ENCODE data around the gene FPR2. TPM values are rescaled to one million over a fixed set of nuclear protein-coding genes. Genes with fewer than 3 reads are reported as not detected.
A peak's percentile ranks its signal among the peaks of the same experiment; 100 is the strongest.

FPR2 gene
- total and polyA plus RNA-seq, 9 of the 15 experiments (the other 6 are each of a cell fraction or from before 2014, with no cell fraction given) = 0.03 to 0.15 (median 0.07) TPM; not detected in 6

DNA sequence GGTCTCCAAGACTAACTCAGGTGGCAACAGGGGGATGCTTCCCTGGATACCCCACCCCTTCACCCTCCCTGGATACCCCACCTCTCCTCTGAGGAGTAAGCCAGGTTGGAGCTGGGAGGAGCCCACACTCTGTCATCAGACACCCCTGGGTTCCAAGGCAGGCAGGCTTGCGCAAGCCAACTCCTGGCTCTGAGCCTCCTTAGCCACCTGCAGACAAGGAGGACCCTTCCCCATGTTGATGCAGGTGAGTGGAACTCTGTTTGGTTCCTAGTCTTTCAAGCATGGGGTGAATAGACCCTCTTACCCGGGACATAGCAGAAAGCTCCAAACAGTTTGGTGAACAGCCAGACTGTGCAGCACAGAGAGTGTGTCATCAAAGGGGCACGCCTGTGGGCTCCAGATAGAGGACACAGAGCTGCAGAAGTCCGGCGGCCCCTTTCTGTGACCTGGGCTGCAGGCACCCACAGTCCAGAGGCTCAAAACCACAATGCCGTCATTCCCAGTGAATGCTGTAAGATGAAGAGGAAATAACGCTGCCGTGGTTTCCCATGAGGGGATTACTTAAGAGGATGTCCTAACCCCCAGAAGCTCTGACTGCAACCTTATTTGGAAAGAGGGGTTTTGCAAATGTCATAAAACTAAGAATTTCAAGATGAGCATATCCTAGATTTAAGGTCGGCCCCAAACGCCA, 25.1 kb upstream of the FPR2 start (continued):
- TF ChIP-seq PRPF4 (IDR thresholded peaks at IDR 0.05; ENCODE audit: insufficient read depth, low read depth, low read length, poor library complexity, severe bottlenecking) (no peak), NUFIP1 (IDR thresholded peaks at IDR 0.05; ENCODE audit: partially characterized antibody) (no peak), TEAD1 (CRISPR knock-in tag; IDR thresholded peaks at IDR 0.05) (0 out of 4 replicates have a peak, but pooled peaks of 1 of the 2 experiments have one; percentile 39), JUN (IDR thresholded peaks at IDR 0.05; ENCODE audit: borderline replicate concordance, low read depth, low read length) (peak; percentile 29; the same call in 1 of the 2 replicates), JUN (CRISPR knock-in tag; IDR thresholded peaks at IDR 0.05; ENCODE audit: borderline replicate concordance) (no peak), ELF4 (CRISPR knock-in tag; IDR thresholded peaks at IDR 0.05) (no peak), ZNF133 (CRISPR knock-in tag; IDR thresholded peaks at IDR 0.05) (no peak), PBX2 (CRISPR knock-in tag; IDR thresholded peaks at IDR 0.05; ENCODE audit: low read depth) (no peak), PBX2 (tag; conservative IDR thresholded peaks at IDR 0.05; ENCODE audit: low read depth) (no peak), RBM17 (IDR thresholded peaks at IDR 0.05; ENCODE audit: borderline replicate concordance, low read depth, low read length) (no peak), TCF7 (IDR thresholded peaks at IDR 0.05; ENCODE audit: borderline replicate concordance) (no peak), ZFP1 (CRISPR knock-in tag; IDR thresholded peaks at IDR 0.05) (no peak), ARID1B (IDR thresholded peaks at IDR 0.05) (peak; percentile 77), ZNF444 (CRISPR knock-in tag; IDR thresholded peaks at IDR 0.05) (no peak), SRF (CRISPR knock-in tag; IDR thresholded peaks at IDR 0.05) (no peak), FOSL1 (tag; conservative IDR thresholded peaks at IDR 0.05) (peak; percentile 75), ZNF140 (CRISPR knock-in tag; IDR thresholded peaks at IDR 0.05) (no peak), ZC3H11A (IDR thresholded peaks at IDR 0.05; ENCODE audit: low read depth, low read length) (no peak), BACH1 (tag; IDR thresholded peaks at IDR 0.05) (no peak)
- TF ChIP-seq, protein P1, sequence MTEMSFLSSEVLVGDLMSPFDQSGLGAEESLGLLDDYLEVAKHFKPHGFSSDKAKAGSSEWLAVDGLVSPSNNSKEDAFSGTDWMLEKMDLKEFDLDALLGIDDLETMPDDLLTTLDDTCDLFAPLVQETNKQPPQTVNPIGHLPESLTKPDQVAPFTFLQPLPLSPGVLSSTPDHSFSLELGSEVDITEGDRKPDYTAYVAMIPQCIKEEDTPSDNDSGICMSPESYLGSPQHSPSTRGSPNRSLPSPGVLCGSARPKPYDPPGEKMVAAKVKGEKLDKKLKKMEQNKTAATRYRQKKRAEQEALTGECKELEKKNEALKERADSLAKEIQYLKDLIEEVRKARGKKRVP (CRISPR knock-in tag; IDR thresholded peaks at IDR 0.05) = no peak
- TF ChIP-seq, protein P2, sequence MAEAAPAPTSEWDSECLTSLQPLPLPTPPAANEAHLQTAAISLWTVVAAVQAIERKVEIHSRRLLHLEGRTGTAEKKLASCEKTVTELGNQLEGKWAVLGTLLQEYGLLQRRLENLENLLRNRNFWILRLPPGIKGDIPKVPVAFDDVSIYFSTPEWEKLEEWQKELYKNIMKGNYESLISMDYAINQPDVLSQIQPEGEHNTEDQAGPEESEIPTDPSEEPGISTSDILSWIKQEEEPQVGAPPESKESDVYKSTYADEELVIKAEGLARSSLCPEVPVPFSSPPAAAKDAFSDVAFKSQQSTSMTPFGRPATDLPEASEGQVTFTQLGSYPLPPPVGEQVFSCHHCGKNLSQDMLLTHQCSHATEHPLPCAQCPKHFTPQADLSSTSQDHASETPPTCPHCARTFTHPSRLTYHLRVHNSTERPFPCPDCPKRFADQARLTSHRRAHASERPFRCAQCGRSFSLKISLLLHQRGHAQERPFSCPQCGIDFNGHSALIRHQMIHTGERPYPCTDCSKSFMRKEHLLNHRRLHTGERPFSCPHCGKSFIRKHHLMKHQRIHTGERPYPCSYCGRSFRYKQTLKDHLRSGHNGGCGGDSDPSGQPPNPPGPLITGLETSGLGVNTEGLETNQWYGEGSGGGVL (CRISPR knock-in tag; IDR thresholded peaks at IDR 0.05) = no peak

All from K562 (cell line).